DMS 273 (cell line): Measurements from ENCODE around the gene CYP27B1.
"Not testable (repeated sequence)": the region's sequence is repeated elsewhere in the genome, so short reads cannot be mapped to it uniquely, and the experiment has no call there.

Experiments used
- DNase-seq: peaks from one replicate; lab custom pipeline; 2025; ENCODE audit not compliant: unreplicated experiment; lab: John Stamatoyannopoulos, UW

CYP27B1 gene

DNA sequence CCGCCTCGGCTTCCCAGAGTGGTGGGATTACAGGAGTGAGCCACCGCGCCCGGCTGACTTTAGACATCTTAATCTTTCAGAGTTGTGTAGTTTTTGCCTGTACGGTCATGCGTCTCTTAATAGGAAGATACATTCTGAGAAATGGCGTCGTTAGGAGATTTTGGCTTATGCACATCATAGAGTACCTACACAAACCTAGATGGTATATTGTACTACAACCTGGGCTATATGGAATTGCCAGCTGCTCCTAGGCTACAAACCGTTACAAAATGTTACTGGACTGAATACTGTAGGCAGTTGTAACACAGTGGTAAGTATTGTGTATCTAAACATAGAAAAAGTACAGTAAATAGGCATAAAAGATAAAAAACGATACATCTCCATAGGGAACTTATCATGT is 17.0 kb upstream of the CYP27B1 start:
- DNase-seq: no peak

GRCh38 chr12:57783466-57783801 is 16.6 kb upstream of the CYP27B1 start:
- no peak for DNase-seq

GRCh38 chr12:57782608-57783465 is 16.0 kb upstream of the CYP27B1 start, which contains the start of gene TSFM:
TSFM (plus strand) TSS chr12:57782787; CDS start chr12:57782802, 15 bp downstream.
- DNase-seq: peak; percentile 96

DNA sequence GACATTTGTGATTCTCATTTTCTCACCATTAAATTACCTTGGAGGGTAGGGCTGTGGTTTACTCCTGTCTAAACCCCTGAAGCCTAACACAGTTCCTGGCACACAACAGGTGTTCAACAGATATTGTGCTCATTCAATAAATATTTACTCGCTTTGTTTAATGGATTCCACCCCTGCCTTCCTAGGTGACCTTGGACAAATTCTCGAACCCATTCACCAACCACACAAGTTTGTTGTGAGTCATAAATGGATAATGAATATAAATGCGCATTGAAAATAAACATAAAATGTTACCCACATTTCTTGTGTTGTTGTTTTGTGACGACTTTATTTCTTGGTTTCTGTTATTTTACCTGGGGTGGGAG is 15.3 kb upstream of the CYP27B1 start:
- DNase-seq: no peak

DNA sequence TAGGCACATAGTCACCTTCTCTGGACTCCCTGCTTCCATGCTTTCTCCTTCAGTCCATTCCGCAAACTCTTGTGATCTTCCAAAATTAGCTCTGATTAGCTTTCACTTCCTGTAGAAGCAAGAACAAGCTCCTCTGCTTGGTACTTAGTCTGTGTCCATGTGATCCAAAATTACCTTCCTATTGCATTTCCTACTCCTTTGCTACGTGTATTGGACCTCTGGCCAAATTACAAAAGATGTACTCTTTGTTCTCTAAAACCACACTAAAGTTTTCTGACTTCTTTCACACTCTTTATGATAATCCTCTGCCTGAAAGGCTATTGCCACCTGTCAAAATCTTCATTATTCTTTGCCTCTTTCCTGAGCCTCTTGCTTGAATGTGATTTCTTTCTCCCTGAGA is 14.9 kb upstream of the CYP27B1 start:
- DNase-seq: no peak

DNA sequence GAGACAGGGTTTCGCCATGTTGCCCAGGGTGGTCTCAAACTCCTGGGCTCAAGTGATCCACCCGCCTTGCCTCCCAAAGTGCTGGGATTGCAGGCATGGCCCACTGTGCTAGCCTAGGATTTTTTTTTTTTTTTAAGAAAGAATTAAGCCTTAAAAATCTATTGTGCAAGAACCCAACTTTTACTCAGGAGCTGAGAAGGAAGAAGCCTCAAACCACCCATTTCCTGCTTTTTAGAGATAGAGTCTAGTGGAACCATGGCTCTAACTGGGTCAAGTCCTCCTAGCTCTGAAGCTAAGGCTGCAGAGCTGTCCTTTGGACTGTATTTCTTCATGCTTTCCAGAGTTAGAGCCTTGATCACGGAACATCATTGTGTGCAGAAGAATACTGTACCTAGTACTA is 14.4 kb upstream of the CYP27B1 start:
- DNase-seq: no peak

- DNase-seq: no peak
These were observed 13.5 kb upstream of the CYP27B1 start for GRCh38 chr12:57780284-57780897.

- DNase-seq: no peak
These were observed 12.9 kb upstream of the CYP27B1 start for GRCh38 chr12:57779736-57780135.

DNA sequence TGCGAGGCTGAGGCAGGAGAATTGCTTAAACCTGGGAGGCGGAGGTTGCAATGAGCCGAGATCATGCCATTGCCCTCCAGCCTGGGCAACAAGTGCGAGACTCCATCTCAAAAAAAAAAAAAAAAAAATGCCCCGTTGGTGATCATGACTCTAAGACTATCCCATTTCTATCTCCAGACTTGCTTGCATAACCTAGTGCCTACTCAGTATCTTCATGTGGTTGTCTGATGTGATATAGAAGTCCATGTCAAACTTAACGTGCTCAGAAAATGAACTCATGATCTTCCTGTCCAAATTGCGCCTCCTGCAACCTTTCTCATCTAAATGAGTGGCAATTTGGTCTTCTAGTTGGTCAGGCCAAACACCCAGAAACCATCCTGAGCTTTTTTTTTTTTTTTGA is 11.0 kb upstream of the CYP27B1 start:
- DNase-seq: no peak

DNA sequence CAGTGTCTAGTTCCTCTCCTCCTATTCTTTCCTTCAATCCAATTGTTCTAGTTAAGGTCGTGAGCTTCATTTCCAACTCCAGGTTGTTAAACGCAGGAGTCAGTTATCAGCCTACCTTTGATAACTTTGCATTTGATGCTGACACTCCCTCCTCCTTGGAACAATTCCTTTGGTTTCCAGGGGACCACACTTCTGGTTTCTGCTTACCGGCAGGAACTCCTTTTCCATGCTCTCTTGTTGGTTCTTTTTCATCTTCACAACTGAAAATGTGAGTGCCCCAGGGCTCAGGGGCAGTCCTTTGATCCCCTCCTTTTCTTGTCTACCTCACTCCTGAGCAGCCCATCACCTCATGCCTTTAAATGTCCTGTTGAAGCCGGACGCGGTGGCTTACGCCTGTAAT is 10.5 kb upstream of the CYP27B1 start:
- DNase-seq: no peak

DNA sequence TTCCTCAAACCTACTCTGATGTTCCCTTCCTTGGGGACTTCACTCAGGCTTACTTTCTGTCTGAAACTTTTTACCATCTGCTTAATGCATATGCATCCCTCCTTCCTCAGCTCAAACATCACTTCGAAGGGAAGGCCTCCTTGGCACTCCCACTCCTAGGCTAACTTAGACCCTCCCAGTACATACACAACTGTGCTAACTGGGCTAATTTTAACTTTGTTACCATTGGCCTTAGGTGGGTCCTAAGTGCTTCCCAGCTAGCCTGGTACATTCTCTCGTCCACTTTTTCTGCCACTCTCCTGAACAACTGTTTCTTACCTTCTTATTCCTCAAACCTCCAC is 9.3 kb upstream of the CYP27B1 start:
- DNase-seq: no peak

DNA sequence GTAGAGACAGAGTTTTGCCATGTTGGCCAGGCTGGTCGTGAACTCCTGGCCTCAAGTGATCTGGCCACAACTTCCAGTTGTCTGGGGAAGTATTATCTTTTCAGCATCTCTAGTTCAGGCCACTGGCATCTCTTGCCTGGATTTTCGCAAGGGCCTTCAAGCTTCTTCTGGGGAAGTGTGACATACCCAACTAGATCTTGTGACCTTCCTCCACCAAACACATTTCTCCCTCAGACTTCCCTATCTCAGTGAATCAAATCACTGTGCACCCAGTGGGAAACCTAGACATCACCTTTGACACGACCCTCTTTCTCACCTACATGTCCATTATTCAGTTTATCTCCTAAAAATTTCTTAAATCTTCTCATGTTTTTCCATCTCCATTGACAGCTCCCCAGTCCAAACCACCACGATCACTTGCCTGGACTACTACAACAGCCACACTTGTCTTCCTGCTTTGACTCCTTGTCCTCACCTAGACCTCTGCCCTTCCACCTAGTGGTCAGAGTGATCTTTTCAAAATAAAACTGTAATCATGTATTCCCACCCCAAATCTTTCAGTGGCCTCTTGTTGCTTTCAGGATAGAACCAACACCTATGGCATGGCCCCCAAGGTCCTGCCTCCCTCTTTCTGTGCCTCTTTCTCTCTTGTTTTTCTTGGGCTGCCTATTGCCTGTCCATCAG is 8.8 kb upstream of the CYP27B1 start:
- DNase-seq: no peak

DNA sequence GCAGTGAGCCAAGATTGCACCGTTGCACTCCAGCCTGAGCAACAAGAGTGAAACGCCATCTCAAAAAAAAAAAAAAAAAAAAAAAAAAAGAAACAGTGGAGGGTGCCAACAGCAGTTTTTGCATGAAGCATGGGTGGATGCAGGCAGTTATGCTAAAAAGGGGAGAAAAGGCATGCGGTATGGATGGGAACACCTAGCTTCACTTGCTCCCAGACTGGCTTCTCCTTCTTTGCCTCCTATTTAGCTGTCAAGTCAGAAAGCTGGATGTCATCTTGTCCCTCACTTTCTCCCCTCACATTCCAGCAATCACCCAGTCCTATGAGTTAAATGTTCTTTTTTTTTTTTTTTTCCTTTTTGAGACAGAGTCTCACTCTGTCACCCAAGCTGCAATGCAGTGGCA is 8.2 kb upstream of the CYP27B1 start:
- no peak for DNase-seq

- not testable (repeated sequence) for DNase-seq
These were observed 7.8 kb upstream of the CYP27B1 start for GRCh38 chr12:57774634-57775033.

GRCh38 chr12:57772429-57773322 is 5.8 kb upstream of the CYP27B1 start, which contains the start of gene EEF1AKMT3:
EEF1AKMT3 (plus strand) TSS chr12:57772614; CDS start chr12:57772725, 111 bp downstream.
- DNase-seq: peak; percentile 78

- DNase-seq: peak; percentile 97
These were observed 5.1 kb upstream of the CYP27B1 start, which contains the start of gene METTL1 for GRCh38 chr12:57771873-57772428. METTL1 (minus strand) TSS chr12:57772105; CDS start chr12:57772083, 22 bp downstream.

GRCh38 chr12:57771236-57771872 is 4.5 kb upstream of the CYP27B1 start:
- peak; percentile 95 for DNase-seq

DNA sequence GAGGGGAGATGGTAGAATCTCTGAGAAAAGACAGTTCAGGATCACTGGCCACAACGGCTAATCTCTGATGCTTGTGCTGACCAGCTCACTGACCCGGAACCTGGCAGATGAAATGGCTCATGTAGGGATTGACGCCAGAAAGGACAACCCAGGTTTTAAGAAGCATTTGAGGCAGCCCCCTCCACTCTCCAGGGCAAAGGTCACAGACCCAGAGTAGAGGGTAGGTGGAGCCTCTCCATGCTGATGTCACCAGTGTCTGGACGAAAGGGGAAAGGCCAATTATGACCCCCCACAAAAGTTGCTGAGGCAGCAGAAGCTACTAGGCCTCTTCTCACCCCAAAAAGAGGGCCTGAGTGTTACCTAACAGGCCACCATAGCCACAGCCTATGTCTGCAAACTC is 3.9 kb upstream of the CYP27B1 start:
- no peak for DNase-seq

DNA sequence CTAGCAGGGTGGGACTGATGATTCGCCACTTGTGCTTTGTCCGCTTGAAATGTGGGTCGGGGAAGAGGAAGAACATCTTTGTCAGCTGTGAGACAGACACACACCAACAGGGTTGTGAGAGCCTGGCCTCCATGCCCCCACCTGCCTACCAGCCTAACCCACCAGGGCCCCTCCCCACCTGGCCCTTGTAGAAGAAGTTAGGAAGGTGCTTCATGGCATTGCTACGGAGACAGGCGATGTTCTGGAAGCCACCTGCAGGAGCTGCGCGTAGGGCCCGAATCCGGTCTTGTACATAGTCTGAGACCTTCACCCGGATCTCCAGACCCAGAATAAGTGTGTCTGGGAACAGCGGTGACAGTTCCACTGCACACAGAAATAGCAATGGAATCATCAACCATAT is 2.7 kb upstream of the CYP27B1 start:
- no peak for DNase-seq

- DNase-seq: no peak
These were observed 998 bp upstream of the CYP27B1 start for GRCh38 chr12:57767876-57768275.
